ENCODE results near the gene SDK1. TPM values are rescaled to one million over a fixed set of nuclear protein-coding genes. Genes with fewer than 3 reads are reported as not detected.
"Not testable (repeated sequence)": the region's sequence is repeated elsewhere in the genome, so short reads cannot be mapped to it uniquely, and the experiment has no call there.

The SDK1 gene
- total and polyA plus RNA-seq, 4 donors, result 1.9 to 46.3 (median 12.4) TPM

- no peak overlapping the region for H3K27ac ChIP-seq (ENCODE audit: low read depth in 1 of 2, low read length in 2 of 2)
- intact Hi-C loops (cut with DNase I), result no loop called here
- H3K4me1 ChIP-seq (ENCODE audit: control insufficient read depth in 1 of 2, insufficient read depth in 2 of 2, low read length in 2 of 2), result no peaks in the 10 kb centered on the region
- peaks cover 4% of the 10 kb centered on the region for H3K9me3 ChIP-seq (ENCODE audit: control insufficient read depth, low read length)
- DNase-seq (no peak), ATAC-seq (ENCODE audit: low FRiP score) (no peak)
- no peaks in the 10 kb centered on the region for H3K27me3 ChIP-seq (ENCODE audit: control insufficient read depth in 1 of 2, insufficient read depth in 2 of 2, low read length in 1 of 2)
- H3K36me3 ChIP-seq (ENCODE audit: control insufficient read depth in 1 of 2, insufficient read depth in 2 of 2, low read length in 1 of 2), result peaks cover 0 to 10% of the 10 kb centered on the region in 2 donors
- WGBS, 2 donors, result 80 to 84% methylated on average over 4 of the region's 4 CpGs
- H3K4me3 ChIP-seq (ENCODE audit: low read length in 2 of 2), result no peak overlapping the region
Observed at GRCh38 chr7:4248295-4248694, 947.2 kb downstream of the SDK1 start.

DNA sequence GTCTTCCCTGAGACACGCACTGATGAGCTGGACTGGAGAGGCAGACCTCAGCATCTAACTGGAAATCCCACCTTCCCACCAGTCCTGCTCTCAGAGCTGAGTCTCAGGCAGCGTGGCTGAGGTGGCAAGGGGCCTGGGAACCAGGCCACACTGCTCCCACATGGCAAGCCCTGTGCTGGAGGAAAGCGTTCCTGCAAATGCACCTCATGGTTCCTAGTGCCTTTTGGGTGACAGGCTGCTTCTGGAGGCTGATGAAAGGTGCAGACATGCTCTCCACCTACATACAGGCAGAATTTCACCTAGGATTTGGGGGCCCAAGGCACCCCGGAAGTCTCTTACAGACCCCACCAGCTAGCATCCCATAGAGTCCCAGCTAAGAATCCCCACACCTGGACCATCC, 948.2 kb downstream of the SDK1 start:
- H3K9me3 ChIP-seq (ENCODE audit: control insufficient read depth, low read length), result peaks cover 3% of the 10 kb centered on the region
- DNase-seq, result peak in 1 of 2 donors; percentile 24
- H3K36me3 ChIP-seq (ENCODE audit: control insufficient read depth in 1 of 2, insufficient read depth in 2 of 2, low read length in 1 of 2), result peaks cover 0 to 8% of the 10 kb centered on the region in 2 donors
- no peak overlapping the region for H3K27ac ChIP-seq (ENCODE audit: low read depth in 1 of 2, low read length in 2 of 2)
- no peaks in the 10 kb centered on the region for H3K27me3 ChIP-seq (ENCODE audit: control insufficient read depth in 1 of 2, insufficient read depth in 2 of 2, low read length in 1 of 2)
- intact Hi-C loops (cut with DNase I), result no loop called here
- WGBS, 2 donors, result 94% methylated on average over 4 of the region's 4 CpGs
- no peak for ATAC-seq (ENCODE audit: low FRiP score)
- H3K4me3 ChIP-seq (ENCODE audit: low read length in 2 of 2), result no peak overlapping the region
- no peaks in the 10 kb centered on the region for H3K4me1 ChIP-seq (ENCODE audit: control insufficient read depth in 1 of 2, insufficient read depth in 2 of 2, low read length in 2 of 2)

- intact Hi-C loops (cut with DNase I), result no loop called here
- Histone ChIP-seq H3K9me3 (ENCODE audit: control insufficient read depth, low read length) (peaks cover 3% of the 10 kb centered on the region), H3K36me3 (ENCODE audit: control insufficient read depth in 1 of 2, insufficient read depth in 2 of 2, low read length in 1 of 2) (no peaks in the 10 kb centered on the region), H3K27me3 (ENCODE audit: control insufficient read depth in 1 of 2, insufficient read depth in 2 of 2, low read length in 1 of 2) (no peaks in the 10 kb centered on the region), H3K4me1 (ENCODE audit: control insufficient read depth in 1 of 2, insufficient read depth in 2 of 2, low read length in 2 of 2) (no peaks in the 10 kb centered on the region), H3K27ac (ENCODE audit: low read depth in 1 of 2, low read length in 2 of 2) (no peak overlapping the region), H3K4me3 (ENCODE audit: low read length in 2 of 2) (no peak overlapping the region)
- 94 to 96% methylated on average over 6 of the region's 6 CpGs for WGBS, 2 donors
- DNase-seq (no peak), ATAC-seq (ENCODE audit: low FRiP score) (no peak)
Observed at GRCh38 chr7:4255336-4255735, 954.3 kb downstream of the SDK1 start.

DNA sequence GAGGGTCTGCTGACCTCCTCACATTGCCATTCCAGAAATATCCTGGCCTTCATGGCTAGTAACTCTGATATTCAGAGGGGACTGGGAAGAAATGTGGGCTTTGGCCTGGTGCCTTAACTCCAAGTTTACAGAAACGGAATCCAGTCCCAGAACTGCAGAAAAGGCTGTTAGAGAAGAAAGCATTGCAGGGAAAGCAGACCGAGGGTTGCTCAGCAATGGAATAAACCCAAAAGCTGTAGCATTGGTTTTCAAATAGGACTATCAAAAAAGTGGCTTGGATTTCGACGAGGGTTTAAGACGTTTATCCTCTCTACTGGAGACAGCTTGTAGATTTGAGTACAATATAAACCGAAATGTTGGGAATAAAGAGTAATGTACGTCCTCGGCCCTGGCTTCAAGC, 955.2 kb downstream of the SDK1 start:
- no peak for ATAC-seq (ENCODE audit: low FRiP score)
- DNase-seq, result no peak
- intact Hi-C loops (cut with DNase I), result no loop called here
- H3K4me3 ChIP-seq (ENCODE audit: low read length in 2 of 2), result no peak overlapping the region
- H3K36me3 ChIP-seq (ENCODE audit: control insufficient read depth in 1 of 2, insufficient read depth in 2 of 2, low read length in 1 of 2), result no peaks in the 10 kb centered on the region
- no peak overlapping the region for H3K27ac ChIP-seq (ENCODE audit: low read depth in 1 of 2, low read length in 2 of 2)
- 4 to 7% methylated on average over 8 of the region's 8 CpGs for WGBS, 2 donors
- peaks cover 2% of the 10 kb centered on the region for H3K9me3 ChIP-seq (ENCODE audit: control insufficient read depth, low read length)
- no peaks in the 10 kb centered on the region for H3K27me3 ChIP-seq (ENCODE audit: control insufficient read depth in 1 of 2, insufficient read depth in 2 of 2, low read length in 1 of 2)
- no peaks in the 10 kb centered on the region for H3K4me1 ChIP-seq (ENCODE audit: control insufficient read depth in 1 of 2, insufficient read depth in 2 of 2, low read length in 2 of 2)

DNA sequence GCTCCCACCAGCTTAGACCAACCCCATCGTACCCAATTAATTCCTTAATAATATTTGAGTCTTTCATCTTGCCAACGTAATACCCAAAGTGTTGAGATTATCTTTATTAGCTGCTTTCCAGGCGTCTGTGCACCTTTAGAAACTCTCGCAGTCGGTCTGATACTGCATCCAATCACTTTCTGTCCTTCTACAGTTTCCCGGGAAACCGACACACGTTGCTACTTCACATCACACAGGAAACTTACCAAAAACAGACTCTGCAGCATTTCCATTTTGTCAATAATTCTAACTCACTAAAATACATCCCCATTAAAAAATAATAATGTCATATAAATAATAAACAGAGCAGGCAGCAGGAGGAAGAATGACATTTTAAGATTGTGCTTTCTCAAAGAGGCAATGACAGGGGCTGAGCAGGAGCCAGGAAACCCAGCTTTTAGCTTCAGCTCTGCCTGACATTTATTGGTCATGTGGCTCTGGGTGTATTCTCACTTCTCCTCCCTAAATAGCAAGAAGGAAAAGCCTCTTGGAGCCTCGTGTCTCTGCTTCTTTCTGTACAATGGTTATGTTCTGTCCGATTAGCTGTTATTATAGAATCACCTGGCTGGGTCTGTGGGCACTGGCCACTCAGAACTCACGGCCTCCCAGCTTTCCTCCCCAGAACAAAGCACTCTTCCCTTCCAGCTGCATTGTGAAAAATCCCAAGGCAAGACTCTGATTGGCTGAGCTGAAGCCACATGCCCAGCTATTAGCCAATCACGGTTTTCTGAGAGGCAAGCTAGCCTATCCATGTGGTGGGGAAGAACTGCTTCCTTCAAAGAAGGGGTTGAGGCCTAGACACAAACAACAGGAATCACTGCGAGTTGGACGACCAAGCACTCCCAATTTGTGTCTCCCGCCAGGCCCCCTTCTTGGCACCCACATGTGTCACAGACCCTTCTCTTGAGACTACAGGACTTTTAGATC, 956.4 kb downstream of the SDK1 start:
- no peaks in the 10 kb centered on the region for H3K27me3 ChIP-seq (ENCODE audit: control insufficient read depth in 1 of 2, insufficient read depth in 2 of 2, low read length in 1 of 2)
- H3K36me3 ChIP-seq (ENCODE audit: control insufficient read depth in 1 of 2, insufficient read depth in 2 of 2, low read length in 1 of 2), result no peaks in the 10 kb centered on the region
- 90 to 91% methylated on average over 15 of the region's 15 CpGs for WGBS, 2 donors
- ATAC-seq (ENCODE audit: low FRiP score) (no peak), DNase-seq (no peak)
- H3K4me3 ChIP-seq (ENCODE audit: low read length in 2 of 2), result no peak overlapping the region
- intact Hi-C loops (cut with DNase I), result no loop called here
- no peaks in the 10 kb centered on the region for H3K4me1 ChIP-seq (ENCODE audit: control insufficient read depth in 1 of 2, insufficient read depth in 2 of 2, low read length in 2 of 2)
- no peak overlapping the region for H3K27ac ChIP-seq (ENCODE audit: low read depth in 1 of 2, low read length in 2 of 2)
- no peaks in the 10 kb centered on the region for H3K9me3 ChIP-seq (ENCODE audit: control insufficient read depth, low read length)

GRCh38 chr7:4260116-4260515, 959.1 kb downstream of the SDK1 start:
- peak in 1 of 2 donors; percentile 13 for DNase-seq
- WGBS, 2 donors, result 95 to 96% methylated on average over 15 of the region's 15 CpGs
- not testable (repeated sequence) for H3K27me3 ChIP-seq (ENCODE audit: control insufficient read depth in 1 of 2, insufficient read depth in 2 of 2, low read length in 1 of 2); H3K36me3 ChIP-seq (ENCODE audit: control insufficient read depth in 1 of 2, insufficient read depth in 2 of 2, low read length in 1 of 2); H3K27ac ChIP-seq (ENCODE audit: low read depth in 1 of 2, low read length in 2 of 2); H3K4me3 ChIP-seq (ENCODE audit: low read length in 2 of 2); ATAC-seq (ENCODE audit: low FRiP score); H3K9me3 ChIP-seq (ENCODE audit: control insufficient read depth, low read length); H3K4me1 ChIP-seq (ENCODE audit: control insufficient read depth in 1 of 2, insufficient read depth in 2 of 2, low read length in 2 of 2)
- intact Hi-C loops (cut with DNase I), result loop anchor here in 1 of 2 donors (2.0 kb wide), 1 partner anchor 39 kb away; no protein-coding TSS in a partner anchor

DNA sequence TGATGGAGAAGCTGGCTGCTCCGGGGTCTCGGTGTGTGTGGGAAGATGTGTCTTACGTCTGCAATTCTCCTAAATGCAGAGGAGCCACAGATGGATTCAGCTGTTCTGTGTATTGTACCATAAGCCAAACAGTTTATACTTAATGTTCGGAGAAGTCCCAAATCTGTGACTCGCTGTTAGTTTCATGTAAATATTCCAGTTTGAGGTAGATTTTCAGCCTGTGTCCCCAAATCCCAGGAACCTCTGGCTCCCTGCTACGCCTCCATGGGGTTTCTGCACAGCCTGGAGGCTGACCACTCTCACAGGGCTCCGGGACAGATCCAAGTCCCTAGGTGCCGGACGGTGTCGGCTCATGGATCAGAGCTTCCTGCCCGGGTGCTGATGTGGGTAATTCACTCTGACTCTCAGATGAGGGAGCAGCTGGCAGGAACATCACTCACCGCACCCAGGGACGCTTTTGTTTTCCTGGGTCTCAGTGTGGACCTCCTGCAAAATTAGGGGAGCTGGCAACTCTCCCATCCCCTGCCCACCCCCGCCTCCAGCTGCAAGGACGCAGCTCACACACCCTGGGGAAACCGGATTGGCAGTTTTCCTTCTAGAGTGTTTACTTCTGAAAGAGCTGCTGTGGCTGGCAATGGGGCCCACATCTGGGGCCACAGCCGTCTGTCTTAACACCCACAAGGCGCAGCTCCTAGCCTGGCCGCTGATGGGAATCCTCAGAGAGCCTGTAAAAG, 960.0 kb downstream of the SDK1 start:
- 70 to 72% methylated on average over 19 of the region's 19 CpGs for WGBS, 2 donors
- H3K9me3 ChIP-seq (ENCODE audit: control insufficient read depth, low read length), result no peaks in the 10 kb centered on the region
- peaks cover 0 to 2% of the 10 kb centered on the region in 2 donors for H3K36me3 ChIP-seq (ENCODE audit: control insufficient read depth in 1 of 2, insufficient read depth in 2 of 2, low read length in 1 of 2)
- H3K4me3 ChIP-seq (ENCODE audit: low read length in 2 of 2), result no peak overlapping the region
- no peaks in the 10 kb centered on the region for H3K27me3 ChIP-seq (ENCODE audit: control insufficient read depth in 1 of 2, insufficient read depth in 2 of 2, low read length in 1 of 2)
- intact Hi-C loops (cut with DNase I), result loop anchor here in 1 of 2 donors (2.0 kb wide), 1 partner anchor 38 kb away; no protein-coding TSS in a partner anchor
- H3K27ac ChIP-seq (ENCODE audit: low read depth in 1 of 2, low read length in 2 of 2), result no peak overlapping the region
- no peaks in the 10 kb centered on the region for H3K4me1 ChIP-seq (ENCODE audit: control insufficient read depth in 1 of 2, insufficient read depth in 2 of 2, low read length in 2 of 2)
- ATAC-seq (ENCODE audit: low FRiP score) (no peak), DNase-seq (no peak)

DNA sequence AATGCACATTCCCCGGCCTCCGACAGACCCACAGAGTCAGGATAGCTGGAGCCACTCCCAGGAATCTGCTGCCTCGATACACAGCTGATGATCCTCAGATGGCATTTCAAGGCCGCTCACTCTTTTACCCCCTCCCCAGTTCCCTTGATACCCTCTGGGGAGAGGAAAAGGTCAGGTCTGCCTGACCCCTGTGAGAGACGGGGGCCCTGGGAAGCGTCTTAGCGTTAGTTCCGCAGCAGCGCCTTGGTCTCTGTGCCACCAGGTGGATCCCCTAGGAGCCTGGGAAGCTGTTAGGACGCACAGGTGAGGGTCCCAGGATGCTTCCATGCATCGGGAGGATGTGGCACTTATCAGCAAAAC, 960.5 kb downstream of the SDK1 start:
- Histone ChIP-seq H3K36me3 (ENCODE audit: control insufficient read depth in 1 of 2, insufficient read depth in 2 of 2, low read length in 1 of 2) (peaks cover 0 to 2% of the 10 kb centered on the region in 2 donors), H3K4me1 (ENCODE audit: control insufficient read depth in 1 of 2, insufficient read depth in 2 of 2, low read length in 2 of 2) (no peaks in the 10 kb centered on the region), H3K27me3 (ENCODE audit: control insufficient read depth in 1 of 2, insufficient read depth in 2 of 2, low read length in 1 of 2) (no peaks in the 10 kb centered on the region), H3K9me3 (ENCODE audit: control insufficient read depth, low read length) (no peaks in the 10 kb centered on the region), H3K27ac (ENCODE audit: low read depth in 1 of 2, low read length in 2 of 2) (no peak overlapping the region), H3K4me3 (ENCODE audit: low read length in 2 of 2) (no peak overlapping the region)
- ATAC-seq (ENCODE audit: low FRiP score) (no peak), DNase-seq (no peak)
- 82 to 92% methylated on average over 11 of the region's 11 CpGs for WGBS, 2 donors
- intact Hi-C loops (cut with DNase I), result loop anchor here in 1 of 2 donors (2.0 kb wide), 1 partner anchor 37 kb away; no protein-coding TSS in a partner anchor
